GM10266 (cell line): ENCODE measurements around the gene KCNK16.

ENCODE experiments used
- DNase-seq: peaks from one replicate; pipeline ENCODE4 v3.0.0; 2012; ENCODE audit errors: extremely low spot score
- CTCF ChIP-seq: IDR thresholded peaks from 2 replicates; pipeline ENCODE4 v1.5.1; 2012; ENCODE audit warnings: mild to moderate bottlenecking, low read depth; ENCODE audit not compliant: control insufficient read depth, insufficient read depth; ENCODE audit errors: missing control alignments

The KCNK16 gene

GRCh38 chr6:39266375-39266774 is 56.1 kb downstream of the KCNK16 start:
- DNase-seq = no peak
- no peak for TF ChIP-seq CTCF
